IPS-11a (cell line): ENCODE data around the gene TPI1.

Source experiments
- H3K4me3 ChIP-seq: one replicate; pipeline ENCODE4 v1.5.1; 2013; ENCODE audit warnings: low read depth, low read length, control low read depth

TPI1 gene

DNA sequence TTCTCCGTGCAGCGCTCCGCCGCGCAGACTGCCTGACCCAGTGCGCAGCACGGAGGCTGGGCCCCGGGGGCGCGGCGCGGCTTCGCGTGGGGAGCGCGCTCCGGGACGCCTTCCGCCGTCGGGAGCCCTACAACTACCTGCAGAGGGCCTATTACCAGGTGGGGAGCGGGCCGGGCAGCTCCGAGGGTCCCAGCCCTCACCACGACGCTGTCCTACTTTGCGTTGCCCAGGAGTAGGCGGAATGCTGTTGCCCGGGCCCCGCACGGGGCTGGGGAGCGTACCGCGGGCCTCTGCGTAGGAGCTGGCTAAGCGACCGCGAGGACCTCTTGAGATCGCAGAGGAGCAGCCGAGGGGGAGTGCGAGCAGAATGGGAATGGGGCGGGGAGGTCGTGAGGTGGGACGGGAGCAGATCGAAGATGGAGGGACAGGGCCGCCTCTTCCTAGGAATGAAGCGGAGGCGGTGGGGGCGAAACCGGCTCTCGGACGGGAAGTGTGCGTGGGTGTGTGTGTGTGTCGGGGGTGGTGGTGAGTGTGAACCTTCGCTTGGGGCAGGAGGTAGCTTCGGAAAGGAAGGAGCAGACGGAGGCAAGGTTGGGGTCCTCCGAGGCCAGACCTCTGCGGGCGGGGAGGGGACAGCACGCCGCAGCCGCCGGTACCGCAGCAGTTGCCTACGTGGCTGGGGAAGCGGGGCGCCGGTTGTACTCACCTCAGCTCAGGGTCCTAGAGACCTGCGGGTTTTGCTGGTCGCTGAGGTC lies 38.4 kb upstream of the TPI1 start:
- H3K4me3 ChIP-seq: peak overlapping the region; percentile 96

DNA sequence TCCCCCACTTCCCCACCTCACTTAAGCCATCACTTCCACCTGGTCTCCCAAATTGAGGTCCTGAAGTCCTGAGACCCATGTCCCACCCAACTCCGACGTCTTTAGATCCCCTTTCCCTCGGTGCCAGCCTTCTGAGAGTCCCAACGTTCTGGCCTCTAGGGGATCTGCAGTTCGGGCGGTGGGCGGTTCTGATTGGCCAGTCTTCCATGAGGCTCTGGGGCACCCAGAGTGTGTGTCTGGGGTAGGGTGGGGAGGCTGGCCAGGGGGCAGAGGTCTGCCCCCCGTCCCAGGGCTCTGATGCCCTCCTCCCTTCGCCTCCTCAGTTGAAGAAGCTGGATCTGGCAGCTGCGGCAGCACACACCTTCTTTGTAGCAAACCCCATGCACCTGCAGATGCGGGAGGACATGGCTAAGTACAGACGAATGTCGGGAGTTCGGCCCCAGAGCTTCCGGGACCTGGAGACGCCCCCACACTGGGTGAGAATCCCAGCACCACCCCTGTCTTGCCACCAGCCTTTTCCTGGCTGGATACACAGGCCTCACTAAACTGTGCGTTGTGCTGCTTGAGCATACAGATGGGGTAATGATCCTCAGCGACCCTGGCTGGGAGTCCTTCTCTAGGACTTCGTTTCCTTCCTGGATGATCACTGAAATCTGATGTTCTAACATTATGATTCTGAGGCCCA lies 37.7 kb upstream of the TPI1 start:
- H3K4me3 ChIP-seq: peak overlapping the region; percentile 96

DNA sequence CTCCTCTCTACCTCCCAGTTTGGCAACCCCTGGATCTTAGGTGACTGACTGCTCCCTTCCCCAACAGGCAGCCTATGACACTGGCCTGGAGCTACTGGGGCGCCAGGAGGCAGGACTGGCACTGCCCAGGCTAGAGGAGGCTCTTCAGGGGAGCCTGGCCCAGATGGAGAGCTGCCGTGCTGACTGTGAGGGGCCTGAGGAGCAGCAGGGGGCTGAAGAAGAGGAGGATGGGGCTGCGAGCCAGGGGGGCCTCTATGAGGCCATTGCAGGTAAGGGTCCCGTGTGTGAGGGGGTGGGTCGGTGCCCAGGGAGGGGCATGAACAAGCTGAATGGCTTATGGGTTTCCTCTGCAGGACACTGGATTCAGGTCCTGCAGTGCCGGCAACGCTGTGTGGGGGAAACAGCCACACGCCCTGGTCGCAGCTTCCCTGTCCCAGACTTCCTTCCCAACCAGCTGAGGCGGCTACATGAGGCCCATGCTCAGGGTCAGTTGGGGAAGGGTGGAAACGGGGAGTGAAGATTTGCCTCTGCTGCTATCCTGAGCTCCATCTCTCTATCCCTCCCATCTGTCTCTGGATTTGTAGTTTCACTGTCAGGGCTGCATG lies 36.9 kb upstream of the TPI1 start:
- H3K4me3 ChIP-seq: no peak overlapping the region

DNA sequence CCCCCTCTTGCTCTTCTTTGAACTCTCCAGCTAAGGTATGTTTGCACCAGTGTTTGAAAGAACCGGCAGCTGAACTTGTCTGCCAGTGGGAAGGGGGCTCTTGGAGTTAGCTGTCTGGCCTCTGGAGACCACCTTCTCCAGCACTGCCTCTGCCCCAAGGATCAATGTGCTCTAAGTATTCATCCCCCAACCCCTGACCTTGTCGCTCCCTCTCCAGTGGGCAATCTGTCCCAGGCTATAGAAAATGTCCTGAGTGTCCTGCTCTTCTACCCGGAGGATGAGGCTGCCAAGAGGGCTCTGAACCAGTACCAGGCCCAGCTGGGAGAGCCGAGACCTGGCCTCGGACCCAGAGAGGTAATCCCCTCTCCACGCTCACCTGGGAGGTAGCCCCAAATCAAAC lies 36.3 kb upstream of the TPI1 start:
- H3K4me3 ChIP-seq: no peak overlapping the region

DNA sequence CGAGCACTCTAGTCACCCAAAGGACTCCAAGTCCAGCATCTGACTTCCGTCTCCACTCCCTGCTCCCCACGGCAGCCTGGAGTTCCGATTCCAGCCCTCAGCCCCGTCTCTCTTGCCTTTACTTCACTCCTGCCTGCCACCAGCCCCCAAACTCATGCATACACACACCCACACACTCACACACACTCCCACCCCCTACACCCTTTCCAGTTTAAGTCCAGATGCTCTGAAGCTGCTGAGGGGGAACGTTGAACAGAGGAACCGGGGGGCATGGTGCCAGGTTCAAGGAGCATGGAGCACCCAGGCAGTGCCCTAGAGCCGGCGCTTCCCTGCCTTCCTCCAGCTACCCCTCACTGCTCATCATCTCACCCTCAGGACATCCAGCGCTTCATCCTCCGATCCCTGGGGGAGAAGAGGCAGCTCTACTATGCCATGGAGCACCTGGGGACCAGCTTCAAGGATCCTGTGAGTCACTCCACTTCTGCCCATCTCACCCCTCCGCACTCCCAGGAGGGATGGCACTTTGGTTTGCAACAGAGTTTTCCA lies 35.8 kb upstream of the TPI1 start:
- H3K4me3 ChIP-seq: no peak overlapping the region

DNA sequence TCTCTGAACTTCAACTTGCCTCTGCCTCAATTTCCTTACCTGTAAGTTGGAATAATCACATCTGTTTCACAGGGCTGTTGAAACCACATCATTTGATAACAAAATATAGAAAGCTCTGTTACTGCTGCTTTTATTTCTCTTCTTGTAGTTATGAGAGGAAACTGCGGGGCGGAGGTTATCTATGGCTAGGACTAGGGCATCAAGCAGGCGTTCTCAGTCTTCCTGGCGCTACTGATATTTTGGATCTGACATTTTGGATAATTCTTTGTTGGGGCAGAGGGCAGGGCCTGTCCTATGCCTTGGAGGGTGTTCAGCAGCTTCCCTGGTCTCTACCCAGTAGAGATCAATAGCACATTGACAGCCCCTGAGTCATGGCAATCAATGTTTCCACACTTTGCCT lies 35.2 kb upstream of the TPI1 start:
- H3K4me3 ChIP-seq: no peak overlapping the region

DNA sequence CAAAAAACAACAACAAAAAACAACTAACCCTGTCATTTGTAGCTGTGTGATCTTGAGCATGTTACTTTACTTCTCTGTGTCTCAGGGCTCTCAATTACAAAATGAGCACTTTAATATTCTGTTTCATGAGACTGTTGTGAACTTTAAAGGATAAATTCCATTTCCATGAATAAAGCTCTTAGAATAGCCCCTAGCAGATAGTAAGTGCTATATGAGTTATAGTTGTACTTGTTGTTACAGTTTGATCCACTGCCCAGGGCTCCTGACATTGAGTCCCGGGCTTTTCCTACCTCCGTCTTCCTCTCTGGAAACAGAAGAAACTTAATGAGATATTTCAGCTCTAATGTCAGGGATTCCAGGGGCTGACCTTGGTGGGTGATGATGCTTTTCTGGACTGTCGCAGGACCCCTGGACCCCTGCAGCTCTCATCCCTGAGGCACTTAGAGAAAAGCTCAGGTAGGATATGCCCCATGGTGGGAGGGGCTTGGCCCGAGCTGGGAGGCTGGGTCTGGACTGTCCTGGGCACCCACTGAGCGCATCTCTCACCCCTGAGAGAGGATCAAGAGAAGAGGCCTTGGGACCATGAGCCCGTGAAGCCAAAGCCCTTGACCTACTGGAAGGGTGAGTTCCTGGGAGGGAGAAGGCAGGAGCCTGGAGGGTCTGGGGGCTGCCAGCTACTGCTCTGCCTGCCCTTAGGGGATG lies 34.0 kb upstream of the TPI1 start:
- H3K4me3 ChIP-seq: no peak overlapping the region

DNA sequence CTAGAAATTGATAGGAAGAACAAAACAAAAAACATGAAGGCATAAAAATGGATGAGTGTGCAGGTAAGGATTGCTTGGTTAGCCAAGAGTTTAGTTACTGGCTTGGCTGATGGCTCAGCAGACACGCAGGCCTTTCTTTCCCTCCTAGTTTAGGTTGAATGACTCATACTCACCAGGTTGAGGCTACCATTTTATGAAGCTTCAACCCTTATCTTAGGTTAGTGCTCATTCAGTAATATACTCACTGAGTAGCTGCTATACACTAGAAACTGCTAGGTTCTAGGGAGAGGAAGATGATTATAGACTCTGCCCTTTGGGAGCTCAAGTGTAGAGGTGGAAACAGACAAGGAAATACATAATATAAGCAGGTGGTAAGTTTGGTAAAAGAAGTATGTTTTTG lies 33.1 kb upstream of the TPI1 start:
- no peak overlapping the region for H3K4me3 ChIP-seq

DNA sequence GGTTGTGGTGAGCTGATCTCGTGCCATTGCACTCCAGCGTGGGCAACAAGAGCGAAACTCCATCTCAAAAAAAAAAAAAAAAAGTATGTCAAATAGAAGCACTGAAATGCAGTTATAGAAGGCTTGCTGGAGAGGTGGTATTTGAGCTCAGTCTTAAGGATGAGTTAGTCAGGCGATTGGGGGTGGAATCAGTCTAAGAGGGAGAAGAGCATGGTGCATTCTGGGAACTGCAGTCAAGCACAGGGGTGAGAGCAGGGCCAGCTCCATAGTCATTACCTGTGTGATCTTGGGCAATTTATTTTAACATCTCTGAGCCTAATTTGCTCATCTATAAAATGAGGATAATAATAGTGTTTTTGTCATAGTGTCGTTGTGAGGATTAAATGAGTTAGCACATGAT lies 32.5 kb upstream of the TPI1 start:
- no peak overlapping the region for H3K4me3 ChIP-seq

DNA sequence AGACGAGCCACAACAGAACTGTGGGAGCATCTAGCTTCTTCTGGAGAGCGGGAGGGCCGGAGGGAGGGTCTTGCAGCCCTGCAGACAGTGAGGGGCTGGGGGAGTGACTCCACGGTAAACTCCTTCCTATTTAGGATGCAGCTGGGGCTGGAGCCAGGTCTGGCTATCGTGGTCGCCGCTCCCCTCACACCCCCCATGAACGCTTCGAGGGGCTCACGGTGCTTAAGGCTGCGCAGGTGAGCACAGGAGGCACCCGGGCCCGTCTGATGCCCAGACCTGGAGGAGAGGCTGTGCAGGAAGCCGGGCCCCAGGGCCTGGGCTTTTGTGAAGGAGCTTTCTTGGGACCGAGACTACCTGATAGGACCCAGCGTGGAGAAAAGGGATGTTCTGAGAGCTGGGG lies 30.5 kb upstream of the TPI1 start:
- no peak overlapping the region for H3K4me3 ChIP-seq

DNA sequence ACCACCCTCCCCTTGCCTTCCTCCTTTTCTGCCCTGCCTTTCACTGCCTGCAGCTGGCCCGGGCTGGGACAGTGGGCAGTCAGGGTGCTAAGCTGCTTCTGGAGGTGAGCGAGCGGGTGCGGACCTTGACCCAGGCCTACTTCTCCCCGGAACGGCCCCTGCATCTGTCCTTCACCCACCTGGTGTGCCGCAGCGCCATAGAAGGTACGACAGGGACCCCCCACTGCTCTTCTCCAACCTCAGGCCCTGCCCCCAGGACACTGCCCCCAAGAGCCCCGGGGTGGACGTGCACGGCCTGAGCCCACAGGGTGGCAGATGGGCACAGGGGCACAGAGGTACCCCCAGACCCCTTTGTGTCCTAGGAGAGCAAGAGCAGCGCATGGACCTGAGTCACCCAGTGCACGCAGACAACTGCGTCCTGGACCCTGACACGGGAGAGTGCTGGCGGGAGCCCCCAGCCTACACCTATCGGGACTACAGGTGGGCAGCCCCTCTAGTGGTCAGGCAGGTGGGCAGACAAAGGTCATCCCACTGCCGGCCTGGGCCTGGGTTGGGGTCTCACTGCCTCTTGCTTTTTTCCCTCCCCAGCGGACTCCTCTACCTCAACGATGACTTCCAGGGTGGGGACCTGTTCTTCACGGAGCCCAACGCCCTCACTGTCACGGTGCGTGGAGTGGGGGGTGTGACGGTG lies 29.8 kb upstream of the TPI1 start:
- no peak overlapping the region for H3K4me3 ChIP-seq

DNA sequence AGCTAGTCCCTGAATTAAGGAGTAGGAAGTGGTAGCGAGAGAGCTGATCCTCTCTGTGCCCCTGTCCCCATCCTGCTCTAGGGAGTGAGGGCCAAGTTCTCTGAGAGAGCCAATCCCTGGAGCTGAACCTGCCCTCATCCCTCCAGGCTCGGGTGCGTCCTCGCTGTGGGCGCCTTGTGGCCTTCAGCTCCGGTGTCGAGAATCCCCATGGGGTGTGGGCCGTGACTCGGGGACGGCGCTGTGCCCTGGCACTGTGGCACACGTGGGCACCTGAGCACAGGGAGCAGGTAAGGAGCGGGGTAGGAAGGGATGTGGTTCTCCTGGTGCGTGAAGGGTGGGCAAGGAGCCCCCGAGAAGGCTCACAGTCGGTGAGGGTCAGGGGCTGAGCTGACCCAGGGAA lies 28.5 kb upstream of the TPI1 start:
- no peak overlapping the region for H3K4me3 ChIP-seq

DNA sequence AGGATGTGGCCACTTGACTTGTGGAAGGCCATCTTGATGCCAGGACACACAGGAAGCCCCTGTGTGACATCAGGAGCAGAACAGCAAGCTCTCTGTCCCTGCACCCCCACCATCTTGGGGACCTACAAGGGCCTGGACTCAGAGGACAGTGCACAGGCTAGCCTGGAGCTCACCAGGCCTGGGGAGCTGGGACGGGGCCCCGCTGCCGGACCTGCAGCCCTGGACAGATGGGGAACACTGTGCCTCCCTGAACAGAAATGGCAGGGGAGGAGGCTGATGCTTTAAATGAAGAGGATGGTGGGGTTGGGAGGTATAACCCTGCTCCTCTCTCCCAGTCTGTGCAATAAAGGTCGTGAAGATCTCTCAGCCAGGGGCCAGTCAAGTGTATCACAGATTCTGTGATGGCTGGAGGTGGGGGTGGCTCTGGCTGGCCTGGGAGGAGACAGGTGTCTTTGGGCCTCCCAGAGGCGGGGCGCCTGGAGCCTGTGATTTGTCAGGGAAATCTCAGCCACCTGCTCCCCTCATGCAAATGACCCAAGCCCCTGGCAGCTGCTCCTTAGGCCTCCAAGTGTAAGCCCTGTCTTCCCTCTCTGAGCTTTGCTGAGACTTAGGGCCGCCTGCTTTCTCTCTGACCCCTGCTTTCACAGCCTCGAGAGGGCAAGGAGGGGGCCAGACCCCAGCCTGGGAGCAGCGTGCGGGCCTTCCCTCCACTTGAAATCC lies 27.7 kb upstream of the TPI1 start:
- no peak overlapping the region for H3K4me3 ChIP-seq

DNA sequence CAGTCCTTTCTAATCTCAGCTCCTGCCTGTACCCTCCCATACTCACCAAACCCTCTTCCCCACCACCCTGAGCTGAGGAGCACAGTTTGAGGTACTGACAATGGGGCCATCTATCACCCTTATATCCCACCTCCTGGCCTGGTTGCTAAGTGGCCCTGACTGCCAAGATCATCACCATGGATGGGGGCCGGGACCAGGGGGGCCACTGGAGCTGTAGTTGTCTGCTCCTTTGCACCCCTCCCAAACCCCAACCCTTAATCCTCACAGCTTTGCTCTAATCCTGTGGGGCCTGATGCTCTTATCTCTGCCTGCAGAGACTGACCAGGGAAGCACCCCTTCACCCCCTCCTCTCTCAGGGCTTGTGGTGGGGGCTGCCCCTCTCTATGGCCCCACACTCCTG lies 27.0 kb upstream of the TPI1 start:
- no peak overlapping the region for H3K4me3 ChIP-seq

DNA sequence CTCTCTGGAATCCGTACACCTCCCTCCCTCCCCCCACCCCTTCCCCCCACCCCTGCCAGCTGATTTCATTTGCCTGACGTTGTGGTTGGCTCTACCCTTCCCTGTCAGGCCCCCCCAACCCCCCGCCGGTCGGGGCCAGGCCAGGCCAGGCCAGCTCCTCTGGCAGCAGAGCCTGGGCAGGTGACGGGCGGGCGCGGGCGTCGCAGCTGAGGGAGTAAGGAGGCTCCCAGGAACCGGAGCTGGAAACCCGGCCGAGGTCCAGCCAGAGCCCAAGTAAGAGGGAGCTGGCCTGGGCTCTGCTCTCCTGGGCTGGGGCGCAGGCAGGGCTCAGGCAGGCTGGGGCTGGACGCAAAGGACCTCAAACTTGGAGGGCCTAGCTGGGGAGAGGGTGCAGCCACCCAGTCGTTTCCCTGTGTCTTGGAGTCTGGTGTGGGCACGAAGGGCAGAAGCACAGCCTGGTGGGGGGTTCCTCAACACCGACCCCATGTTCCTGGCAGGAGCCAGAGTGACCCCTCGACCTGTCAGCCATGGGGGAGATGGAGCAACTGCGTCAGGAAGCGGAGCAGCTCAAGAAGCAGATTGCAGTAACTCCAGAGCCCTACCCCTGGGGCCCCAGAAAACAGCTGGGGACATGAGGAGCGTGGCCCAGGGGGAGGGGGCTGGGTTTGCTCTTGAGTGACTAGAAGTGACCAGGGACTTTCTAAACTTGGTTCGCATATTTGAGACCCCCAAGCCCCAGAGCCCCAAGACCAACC lies 26.4 kb upstream of the TPI1 start, which contains the start of gene GNB3:
Gene GNB3, plus strand, starts transcription at position 165 of the 755 bp plus-strand sequence. Its CDS starts 363 bp downstream, at position 528.
- no peak within 1 kb of the TSS for H3K4me3 ChIP-seq

DNA sequence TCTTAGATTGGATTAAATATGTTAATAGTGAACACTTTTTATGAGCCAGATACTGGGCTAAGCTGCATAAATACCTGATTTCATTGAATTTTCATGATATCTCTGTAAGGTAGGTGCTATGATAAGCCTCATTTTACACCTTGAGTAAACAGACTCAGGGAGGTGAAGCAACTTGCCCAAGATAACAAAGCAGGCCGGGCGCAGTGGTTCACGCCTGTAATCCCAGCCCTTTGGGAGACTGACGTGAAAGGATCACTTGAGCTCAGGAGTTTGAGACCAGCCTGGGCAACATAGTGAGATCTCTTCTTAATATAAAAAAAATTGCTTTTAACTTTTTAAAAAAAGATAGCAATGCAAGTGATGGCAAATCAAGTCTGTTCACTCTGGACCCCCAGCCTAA lies 25.3 kb upstream of the TPI1 start:
- H3K4me3 ChIP-seq: no peak overlapping the region

DNA sequence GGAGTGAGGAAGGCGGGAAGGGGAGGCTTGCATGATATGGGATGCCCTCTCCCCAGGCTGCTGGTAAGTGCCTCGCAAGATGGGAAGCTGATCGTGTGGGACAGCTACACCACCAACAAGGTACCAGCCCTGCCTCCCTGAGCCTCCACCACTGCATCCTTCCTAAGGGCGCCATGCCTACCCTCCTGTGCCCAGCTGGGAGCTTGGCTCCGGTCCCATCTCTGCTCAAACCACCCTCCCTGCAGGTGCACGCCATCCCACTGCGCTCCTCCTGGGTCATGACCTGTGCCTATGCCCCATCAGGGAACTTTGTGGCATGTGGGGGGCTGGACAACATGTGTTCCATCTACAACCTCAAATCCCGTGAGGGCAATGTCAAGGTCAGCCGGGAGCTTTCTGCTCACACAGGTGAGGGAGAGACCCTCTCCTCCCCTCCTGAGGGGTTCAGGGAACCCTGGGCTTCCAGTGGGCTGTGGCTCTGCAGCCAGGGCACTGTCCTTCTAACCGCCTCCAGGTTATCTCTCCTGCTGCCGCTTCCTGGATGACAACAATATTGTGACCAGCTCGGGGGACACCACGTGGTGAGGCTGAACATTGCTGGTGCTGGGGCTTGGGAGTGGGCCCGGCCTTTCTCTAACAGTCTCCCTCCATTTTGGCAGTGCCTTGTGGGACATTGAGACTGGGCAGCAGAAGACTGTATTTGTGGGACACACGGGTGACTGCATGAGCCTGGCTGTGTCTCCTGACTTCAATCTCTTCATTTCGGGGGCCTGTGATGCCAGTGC lies 24.0 kb upstream of the TPI1 start:
- no peak overlapping the region for H3K4me3 ChIP-seq

DNA sequence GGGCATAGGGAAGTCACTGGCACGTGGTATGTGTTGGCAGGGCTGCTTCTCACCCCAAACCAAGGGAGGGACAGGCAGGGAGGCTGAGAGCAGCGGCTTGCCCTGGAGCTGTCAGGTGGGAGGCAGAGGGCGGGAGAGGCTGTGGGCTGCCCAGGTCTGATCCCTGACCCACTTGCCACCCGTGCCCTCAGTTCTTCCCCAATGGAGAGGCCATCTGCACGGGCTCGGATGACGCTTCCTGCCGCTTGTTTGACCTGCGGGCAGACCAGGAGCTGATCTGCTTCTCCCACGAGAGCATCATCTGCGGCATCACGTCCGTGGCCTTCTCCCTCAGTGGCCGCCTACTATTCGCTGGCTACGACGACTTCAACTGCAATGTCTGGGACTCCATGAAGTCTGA lies 21.9 kb upstream of the TPI1 start:
- no peak overlapping the region for H3K4me3 ChIP-seq
